GM18868 (cell line): ENCODE results near the gene JMJD7.

Source experiments
- ATAC-seq: cut with Tn5 transposase; IDR thresholded peaks from one replicate; pipeline ENCODE4 v1.9.1; 2021; ENCODE audit warnings: mild to moderate bottlenecking, moderate library complexity; ENCODE audit not compliant: unreplicated experiment

The JMJD7 gene

DNA sequence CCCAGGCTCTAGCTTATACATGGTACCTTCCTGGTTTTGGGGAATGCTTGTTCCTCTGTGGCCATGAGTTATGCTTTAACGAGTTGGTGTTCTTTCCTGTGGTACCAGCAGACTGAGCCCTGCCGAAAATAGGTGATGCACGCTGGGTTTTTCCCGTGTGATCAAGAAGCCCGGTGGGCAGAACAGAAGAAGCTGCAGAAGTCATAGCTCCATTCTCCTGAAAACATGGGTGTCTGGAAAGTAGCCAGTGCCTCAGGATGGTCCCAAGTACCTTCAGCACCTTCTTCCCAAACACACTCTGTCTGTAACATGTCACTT, 28.4 kb upstream of the JMJD7 start:
- no peak for ATAC-seq

DNA sequence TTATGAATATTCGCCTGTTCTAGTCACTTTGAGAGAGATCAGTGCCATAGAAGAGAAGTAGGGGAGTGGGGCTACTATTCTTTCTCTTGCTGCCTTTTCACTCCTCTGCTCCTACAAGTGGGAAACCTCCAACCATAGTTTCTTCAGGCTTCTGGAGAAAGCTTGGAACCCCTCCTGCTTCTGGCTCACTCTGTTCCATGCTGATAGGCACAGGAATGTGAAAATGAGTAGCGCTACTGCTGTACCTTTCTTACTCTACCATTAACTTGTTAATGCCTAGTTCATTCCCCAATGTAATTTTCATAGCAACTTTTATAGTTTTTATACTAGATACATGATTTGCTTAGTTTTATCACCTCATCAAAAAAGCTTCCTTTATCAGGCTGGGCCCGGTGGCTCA, 26.7 kb upstream of the JMJD7 start:
- no peak for ATAC-seq

DNA sequence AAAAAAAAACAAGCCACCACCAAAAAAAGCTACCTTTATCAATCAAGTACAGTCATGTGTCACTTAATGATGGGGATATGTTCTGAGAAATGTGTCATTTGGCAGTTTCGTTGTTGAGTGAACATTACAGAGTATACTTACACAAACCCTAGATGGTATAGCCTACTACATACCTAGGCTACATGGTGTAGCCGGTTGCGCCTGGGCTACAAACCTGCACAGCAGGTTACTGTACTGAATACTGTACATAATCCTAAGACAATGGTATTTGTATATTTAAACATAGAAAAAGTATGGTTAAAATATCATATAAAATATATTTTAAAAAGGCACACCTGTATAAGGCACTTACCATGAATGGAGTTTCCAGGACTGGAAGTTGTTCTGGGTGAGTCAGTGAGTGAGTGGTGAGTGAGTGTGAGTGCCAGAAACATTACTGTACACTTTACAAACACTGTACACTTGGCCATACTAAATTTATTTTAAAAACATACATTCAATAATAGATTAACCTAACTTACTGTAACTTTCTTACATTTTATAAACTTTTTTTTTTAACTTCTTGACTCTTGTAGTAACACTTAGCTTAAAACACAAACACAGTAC, 25.9 kb upstream of the JMJD7 start:
- no peak for ATAC-seq

DNA sequence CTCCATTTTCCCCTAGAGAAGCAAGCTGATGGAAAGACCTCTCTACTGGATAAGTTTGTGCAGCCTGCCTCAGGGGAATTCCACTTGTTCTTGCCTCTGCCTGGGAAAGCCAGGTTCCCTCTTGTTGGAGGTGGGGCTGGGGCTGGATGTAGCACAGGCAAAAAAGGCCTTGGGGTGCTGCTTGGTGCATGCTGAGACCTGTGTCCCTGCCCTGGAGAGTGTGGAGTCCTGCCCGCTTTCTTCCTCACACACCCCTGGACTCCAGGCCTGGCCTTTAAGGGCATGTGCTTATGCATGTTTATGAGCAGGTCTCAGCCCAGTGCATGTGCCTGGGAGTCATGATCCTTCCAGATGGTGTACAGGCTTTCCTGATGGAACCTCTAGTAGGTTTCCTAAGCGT, 23.5 kb upstream of the JMJD7 start:
- no peak for ATAC-seq

DNA sequence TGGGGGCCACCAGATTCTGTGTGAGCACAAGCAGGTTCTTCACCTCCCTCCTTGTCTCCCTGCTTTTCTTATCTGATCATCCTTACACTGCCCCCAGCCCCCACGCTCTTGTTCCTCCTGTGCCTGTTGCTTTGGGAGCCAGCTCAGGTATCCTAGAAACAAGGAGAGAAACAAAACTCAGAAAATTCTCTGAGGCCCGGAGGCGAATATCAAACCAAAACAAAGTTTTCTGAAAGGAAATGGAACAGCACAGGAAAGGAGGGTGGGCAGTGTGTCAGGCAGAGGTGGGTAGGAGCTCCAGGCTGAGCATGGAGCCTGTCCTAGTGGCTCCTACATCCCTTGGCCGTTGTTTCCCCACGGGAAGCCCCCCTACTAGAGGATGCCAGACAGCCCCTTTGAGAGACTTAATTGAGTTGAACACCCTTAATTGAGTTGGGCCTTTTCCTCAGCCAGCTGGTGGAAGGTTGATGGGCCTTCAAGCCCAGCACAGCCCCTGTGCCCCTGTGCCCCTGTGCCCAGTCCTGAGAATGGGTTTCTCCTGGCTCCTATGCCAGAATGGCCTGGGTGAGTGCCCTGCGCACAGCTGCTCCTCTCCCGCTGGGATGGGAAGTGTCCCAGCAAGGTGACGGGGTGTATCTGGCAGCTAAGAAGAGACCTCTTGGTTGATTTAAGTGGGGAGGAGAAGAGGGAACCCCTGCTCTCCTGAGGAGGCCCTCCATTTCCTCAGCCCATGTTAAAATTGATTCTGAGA, 22.8 kb upstream of the JMJD7 start:
- ATAC-seq: no peak

DNA sequence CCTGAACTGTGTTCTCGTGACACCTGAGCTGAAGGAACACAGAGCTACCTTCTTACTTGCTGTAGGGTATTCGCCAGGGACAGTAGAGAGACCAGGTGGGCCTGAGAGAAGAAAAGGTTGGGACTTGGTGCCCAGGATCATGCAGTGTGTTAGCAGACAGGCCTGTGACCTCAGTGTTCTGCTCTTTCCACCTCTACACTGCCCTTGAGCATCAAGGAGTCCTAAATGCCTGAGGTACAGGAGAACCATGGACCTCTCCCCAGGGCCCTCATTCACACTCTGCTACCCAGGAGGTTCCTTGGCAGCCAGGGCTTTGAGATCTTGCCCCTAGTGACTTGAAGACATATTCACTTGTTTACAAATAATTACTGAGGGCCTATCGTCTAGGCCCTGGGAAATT, 22.2 kb upstream of the JMJD7 start:
- ATAC-seq: no peak

DNA sequence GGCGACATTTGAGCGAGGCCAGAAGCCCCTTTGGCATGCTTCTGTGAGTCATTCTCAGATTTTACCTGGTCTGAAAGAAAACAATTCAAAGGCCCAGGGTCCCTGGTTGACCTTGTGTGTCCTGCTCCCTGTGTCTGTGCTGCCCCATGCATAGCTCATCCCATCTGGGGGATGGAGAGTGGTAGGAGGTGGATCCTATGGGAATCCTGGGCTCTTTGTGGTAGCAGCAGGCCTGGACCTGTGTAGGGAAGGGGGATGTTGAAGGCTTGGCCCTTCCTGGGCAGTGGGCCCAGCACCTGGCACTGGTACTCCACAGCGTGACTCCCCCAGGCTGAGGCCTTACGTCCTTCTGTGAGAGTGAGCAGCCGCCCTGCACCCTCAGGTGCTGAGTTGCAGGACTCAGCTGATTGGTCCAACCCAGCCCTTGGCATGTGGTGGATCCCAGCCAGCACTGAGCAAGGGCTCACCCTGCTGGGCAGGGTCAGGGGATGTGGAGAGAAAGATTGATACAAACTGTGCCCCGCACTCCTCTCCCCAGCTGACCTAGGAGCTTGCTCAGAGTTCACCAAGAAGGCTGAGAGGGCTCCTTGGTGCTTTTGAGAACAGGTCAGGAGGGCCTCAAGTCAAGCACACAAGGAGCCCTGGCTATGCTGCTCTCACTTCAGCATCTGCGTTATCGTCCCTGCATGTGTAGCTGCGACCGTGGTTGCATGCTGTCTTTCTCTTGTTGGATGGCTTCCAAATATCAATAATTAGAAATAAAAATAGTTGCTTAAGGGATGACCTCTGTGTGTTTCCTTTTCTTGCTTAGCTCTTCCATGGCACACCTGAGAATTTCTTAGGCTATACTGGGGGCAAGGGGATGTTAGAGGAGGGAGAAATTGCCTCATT, 21.4 kb upstream of the JMJD7 start:
- no peak for ATAC-seq

DNA sequence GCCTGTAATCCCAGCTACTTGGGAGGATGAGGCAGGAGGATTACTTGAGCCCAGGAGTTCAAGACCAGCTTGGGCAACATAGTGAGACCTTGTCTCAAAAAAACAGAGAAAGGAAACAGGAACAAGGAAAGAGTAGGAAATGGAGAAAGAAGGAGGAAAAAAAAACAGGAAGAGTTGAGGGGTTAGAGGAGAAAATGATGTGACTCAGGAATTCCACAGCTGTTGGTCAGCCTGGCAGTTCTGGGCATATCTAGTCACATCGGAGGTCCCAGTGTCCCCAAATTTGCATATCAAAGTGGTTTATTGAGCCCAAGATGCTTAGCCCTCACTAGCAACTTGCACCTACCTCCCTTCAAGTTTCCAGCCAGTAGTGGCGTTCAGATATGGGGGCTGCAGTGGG, 18.8 kb upstream of the JMJD7 start:
- ATAC-seq: no peak

DNA sequence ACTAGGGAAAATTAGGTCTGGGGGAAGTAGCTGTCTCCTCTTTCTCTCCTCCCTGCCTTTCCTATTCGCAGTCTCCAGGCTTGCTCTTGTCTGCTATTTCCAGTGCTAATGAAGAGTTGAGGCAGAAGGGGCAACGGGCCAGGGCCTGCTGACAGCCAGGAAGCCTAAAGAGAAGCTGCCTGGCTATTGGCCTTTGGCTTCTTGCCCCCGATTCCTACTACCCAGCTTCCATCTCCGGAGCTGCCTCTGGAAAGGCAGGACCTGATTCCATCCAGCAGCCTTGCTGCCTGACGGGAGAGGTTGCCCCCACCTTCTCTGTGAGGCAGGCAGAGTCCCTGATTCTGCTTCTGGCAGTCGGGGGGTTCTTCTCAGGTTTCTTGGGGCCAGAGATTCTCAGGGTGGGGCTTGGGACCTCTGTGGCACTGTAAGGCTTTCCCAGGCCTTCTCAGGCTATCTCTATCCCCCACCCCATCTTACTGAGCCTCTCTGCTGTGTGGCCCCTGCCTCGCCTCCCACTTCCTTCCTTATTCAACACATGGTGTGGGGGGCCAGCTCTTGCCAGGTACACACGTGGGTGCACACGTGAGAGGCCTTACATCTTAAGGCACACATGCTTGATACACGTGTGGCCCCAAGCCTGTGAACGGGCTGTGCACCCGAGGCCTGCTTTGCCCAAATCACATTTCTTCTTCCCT, 18.2 kb upstream of the JMJD7 start:
- no peak for ATAC-seq

DNA sequence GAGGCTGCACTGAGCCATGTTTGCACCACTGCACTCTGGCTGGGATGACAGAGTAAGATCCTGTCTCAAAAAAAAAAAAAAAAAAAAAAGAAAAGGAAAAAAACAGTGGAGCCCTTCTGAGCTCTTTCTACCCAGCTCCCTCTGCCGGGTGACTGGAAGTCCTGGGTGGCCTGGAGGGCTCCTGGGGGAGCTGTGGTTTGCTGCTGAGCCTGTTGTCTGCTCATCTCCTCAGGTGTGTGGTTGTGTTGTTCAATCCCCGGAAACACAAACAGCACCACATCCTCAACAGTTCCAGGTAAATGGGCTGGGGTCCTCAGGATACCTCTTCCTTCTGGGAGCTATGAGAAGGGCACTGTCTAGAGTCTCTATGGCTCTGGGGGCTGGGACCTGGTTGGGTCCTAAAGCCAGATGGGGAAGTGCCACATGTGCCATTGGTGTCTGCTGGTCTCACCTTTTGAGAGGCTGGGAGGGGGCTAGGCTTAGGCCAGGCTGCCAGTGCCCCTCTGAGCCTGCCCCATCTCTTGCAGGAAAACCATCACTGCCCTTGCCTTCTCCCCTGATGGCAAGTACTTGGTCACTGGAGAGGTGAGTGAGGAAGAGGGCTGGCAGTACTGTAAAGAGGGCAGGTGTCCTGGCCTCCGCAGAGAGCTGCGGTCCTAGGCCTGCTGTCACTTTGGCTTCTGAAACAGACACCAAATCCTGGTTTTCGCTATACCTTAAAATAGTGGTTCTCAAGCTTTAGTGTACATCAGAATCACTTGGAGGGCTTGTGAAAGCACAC, 17.1 kb upstream of the JMJD7 start:
- no peak for ATAC-seq

DNA sequence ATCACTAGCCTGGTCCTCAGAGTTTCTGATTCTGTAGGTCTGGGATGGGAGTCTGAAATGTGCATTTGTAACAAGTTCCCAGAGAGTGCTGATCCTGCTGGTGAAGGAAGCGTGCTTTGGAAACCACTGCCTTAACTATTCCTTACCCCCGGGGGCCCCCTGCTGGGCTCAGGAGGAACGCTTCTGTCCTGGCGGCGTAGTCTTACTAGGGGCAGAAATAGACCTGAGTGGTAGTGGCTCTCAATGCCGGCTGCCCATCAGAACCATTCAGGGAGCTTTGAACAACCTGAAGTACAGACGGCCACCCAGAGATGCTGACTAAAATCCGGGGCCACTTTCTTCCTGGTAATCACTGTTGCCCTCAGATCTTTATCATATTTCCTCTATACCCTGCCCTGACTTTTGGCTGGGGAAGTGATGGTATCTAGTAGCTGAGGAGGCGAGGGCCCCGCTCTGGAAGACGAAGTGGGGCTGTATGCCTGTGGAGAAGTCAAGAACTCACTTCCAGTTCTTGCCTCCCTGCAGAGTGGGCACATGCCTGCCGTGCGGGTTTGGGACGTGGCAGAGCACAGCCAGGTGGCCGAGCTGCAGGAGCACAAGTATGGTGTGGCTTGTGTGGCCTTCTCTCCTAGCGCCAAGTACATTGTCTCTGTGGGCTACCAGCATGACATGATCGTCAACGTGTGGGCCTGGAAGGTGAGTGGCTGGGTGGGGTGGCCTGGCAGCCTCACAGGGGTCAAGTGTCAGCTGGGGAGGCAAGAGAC, 16.3 kb upstream of the JMJD7 start:
- peak; percentile 59 for ATAC-seq

DNA sequence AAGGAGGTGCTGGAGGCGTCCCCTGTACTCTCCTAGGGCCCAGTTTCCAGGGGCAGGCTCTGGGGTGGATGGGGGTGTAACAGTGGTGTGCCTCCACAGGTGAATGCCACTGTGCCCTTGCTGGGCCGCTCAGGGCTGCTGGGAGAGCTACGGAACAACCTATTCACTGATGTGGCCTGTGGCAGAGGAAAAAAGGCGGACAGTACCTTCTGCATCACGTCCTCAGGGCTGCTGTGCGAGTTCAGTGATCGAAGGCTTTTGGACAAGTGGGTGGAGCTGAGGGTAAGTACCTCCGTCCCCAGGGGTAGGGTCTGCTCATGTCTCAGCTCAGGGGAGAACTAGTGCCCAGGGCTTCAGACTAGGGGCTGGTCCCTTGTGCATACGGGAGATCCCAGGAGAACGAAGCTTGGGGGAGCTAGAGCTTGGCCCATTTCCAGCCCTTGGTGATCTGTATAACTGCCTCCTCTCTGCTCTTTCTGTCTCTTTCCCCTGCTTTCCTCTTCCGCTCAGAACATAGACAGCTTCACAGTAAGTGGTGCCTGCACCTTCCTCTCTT, 15.0 kb upstream of the JMJD7 start:
- ATAC-seq: no peak

DNA sequence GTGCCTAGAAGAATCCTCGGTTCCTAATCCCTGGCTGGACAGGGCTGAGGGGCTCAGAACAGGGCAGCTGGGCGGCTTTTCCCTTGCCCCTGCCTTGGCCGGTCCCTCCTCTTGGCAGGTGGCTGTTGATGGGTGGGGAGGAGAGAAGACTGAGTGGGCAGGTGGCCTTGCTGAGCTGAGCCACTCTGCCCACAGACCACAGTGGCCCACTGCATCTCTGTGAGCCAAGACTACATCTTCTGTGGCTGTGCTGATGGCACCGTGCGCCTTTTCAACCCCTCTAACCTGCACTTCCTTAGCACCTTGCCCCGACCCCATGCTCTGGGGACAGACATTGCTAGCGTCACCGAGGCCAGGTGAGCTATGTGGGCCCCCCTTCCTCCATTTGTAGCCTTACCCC, 14.5 kb upstream of the JMJD7 start:
- no peak for ATAC-seq

DNA sequence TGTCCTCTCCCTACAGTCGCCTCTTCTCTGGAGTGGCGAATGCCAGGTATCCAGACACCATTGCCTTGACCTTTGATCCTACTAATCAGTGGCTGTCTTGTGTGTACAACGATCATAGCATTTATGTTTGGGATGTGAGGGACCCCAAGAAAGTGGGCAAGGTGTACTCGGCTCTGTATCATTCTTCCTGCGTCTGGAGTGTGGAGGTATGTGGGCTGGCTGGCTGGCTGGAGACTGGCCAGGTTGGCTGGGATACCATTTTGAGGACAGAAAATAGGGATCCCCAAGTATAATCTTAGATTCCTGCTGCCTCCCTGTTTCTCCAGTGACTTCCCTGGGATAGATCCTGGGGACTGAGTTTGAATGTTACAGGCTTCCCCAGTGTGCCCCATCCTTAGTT, 13.4 kb upstream of the JMJD7 start:
- no peak for ATAC-seq

DNA sequence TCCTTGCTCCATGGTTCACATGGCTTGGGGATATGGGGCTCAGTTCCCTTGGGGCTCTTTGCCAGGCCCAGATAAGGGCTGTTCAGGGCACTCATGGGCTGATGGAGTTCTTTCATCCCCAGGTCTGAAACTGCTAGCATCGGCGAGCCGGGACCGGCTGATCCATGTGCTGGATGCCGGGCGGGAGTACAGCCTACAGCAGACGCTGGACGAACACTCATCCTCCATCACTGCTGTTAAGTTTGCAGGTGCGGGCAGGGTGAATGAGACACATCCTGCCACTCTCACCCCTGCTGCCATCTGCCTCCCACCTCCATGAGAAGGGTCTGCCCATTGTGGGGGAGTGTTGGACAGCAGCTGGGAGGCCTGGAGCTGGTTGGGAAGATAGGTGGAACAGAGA, 11.1 kb upstream of the JMJD7 start:
- ATAC-seq: no peak

DNA sequence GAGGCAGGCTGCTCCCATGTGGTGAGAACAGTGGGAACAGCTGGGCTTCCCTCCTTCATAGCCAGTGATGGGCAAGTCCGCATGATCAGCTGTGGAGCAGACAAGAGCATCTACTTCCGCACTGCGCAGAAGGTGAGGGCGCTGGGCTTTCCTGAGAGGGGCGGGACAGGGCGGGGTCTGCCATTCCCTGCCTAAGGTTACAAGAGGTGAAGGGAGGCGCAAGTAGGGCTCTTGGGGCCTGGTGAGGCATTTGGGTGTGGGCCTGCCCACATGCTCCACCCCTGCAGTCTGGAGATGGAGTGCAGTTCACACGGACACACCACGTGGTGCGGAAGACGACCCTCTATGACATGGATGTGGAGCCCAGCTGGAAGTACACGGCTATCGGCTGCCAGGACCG, 10.6 kb upstream of the JMJD7 start:
- no peak for ATAC-seq

DNA sequence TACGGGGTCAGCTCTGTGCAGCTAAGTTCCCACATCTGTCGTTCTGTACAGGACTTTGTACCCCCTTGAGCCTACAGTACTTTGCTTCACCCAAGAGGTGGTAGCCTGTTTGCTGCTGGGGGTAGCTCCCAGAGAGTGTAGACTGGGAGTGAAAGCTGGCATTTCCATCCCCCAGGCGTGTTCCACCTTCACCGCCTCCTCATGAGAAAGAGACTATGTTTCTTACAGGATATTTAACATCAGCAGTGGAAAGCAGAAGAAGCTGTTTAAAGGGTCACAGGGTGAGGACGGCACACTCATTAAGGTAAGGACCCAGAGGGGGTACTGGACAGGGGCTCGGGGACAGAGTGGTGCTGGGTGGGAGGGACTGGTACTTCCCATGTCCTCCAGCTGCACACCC, 10.1 kb upstream of the JMJD7 start:
- ATAC-seq: no peak

DNA sequence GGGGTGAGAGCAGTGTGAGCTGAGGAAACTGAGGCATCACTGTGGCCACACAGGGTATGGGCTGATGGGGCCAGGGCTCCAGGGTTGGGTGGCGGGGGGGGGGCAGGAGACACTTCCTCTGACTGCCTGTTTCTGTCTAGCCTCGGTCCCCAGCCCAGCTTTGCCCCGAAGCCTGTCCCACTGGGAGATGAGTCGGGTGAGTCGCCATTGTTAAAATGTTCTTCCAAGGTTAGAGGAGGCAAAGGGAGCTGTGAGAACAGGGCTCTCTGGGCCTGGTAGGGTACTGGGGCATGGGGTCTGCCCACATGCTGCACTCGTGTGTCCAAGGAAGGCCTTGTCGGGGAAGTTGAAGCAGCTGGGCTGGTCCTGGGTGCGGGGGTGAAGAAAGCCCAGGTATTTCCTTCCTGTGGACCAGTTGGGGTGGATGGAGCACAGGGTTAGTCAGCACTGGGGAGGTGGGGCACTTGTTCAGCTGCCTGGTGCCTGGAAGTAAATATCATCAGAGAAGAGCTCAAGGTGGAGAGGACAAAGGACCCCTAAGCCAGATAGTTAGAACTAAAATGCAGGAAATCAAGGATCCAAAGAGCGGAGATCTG, 8.3 kb upstream of the JMJD7 start:
- ATAC-seq: no peak

DNA sequence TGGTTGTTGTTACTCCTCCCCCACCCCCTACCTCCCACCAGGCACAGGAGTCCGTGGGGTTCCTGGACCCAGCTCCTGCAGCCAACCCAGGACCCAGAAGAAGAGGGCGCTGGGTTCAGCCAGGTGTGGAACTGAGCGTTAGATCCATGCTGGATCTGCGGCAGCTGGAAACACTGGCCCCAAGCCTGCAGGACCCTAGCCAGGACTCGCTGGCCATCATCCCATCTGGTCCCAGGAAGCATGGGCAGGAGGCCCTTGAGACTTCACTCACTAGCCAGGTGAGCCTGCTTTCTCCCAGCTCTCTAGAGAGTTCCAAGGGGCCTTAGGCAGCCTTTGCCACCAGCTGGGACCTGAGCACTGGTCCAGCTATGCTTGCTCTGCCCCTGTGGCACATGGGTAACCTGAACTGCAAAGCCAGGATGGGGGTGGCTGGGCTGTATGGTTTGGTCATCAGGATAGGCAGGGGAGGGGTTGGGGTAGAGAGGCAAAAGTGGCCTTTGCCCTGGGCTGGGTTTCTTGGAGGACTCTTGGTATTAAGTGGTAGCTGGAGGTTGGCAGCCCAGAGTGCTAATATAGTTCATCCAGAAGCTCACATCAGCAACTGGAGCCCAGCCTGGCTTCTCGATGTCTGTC, 7.0 kb upstream of the JMJD7 start:
- ATAC-seq: no peak
